Hepatic stellate cell (primary cell): ENCODE measurements around the gene PPFIA1.
A peak's percentile ranks its signal among the peaks of the same experiment; 100 is the strongest.

Experiments
- DNase-seq: peaks from one replicate; pipeline ENCODE4 v3.0.0; 2011; ENCODE audit warnings: low spot score

Gene PPFIA1

GRCh38 chr11:70297341-70297740 is 26.9 kb downstream of the PPFIA1 start:
- DNase-seq, result peak; percentile 27

- peak; percentile 47 for DNase-seq
These were observed 27.9 kb downstream of the PPFIA1 start for GRCh38 chr11:70298243-70298915.

GRCh38 chr11:70299636-70300035 is 29.1 kb downstream of the PPFIA1 start:
- DNase-seq, result no peak

- no peak for DNase-seq
These were observed 30.7 kb downstream of the PPFIA1 start for GRCh38 chr11:70301191-70301590.

- DNase-seq, result no peak
These were observed 31.4 kb downstream of the PPFIA1 start for GRCh38 chr11:70301721-70302418.

GRCh38 chr11:70302419-70302752 is 31.9 kb downstream of the PPFIA1 start:
- DNase-seq, result no peak

- no peak for DNase-seq
These were observed 32.6 kb downstream of the PPFIA1 start for GRCh38 chr11:70303070-70303469.

GRCh38 chr11:70304208-70304603 is 33.7 kb downstream of the PPFIA1 start:
- DNase-seq, result no peak

GRCh38 chr11:70305501-70305900 is 35.0 kb downstream of the PPFIA1 start:
- DNase-seq, result no peak

- DNase-seq, result no peak
These were observed 36.1 kb downstream of the PPFIA1 start for GRCh38 chr11:70306586-70307033.

GRCh38 chr11:70307176-70307575 is 36.7 kb downstream of the PPFIA1 start:
- peak; percentile 50 for DNase-seq

GRCh38 chr11:70311616-70312015 is 41.1 kb downstream of the PPFIA1 start:
- no peak for DNase-seq

GRCh38 chr11:70312401-70313357 is 42.2 kb downstream of the PPFIA1 start:
- DNase-seq, result no peak

- no peak for DNase-seq
These were observed 43.5 kb downstream of the PPFIA1 start for GRCh38 chr11:70313945-70314344.

- DNase-seq, result no peak
These were observed 44.2 kb downstream of the PPFIA1 start for GRCh38 chr11:70314730-70315129.

- no peak for DNase-seq
These were observed 45.2 kb downstream of the PPFIA1 start for GRCh38 chr11:70315716-70316115.

- no peak for DNase-seq
These were observed 47.3 kb downstream of the PPFIA1 start for GRCh38 chr11:70317581-70318305.

GRCh38 chr11:70319396-70320076 is 49.0 kb downstream of the PPFIA1 start:
- no peak for DNase-seq

GRCh38 chr11:70322666-70323065 is 52.2 kb downstream of the PPFIA1 start:
- DNase-seq, result no peak

- DNase-seq, result peak; percentile 34
These were observed 53.3 kb downstream of the PPFIA1 start for GRCh38 chr11:70323806-70324205.

- DNase-seq, result no peak
These were observed 54.1 kb downstream of the PPFIA1 start for GRCh38 chr11:70324376-70325115.
